OCI-LY1 (cell line): ENCODE data around the gene COL6A2.

ENCODE experiments used
- H2AFZ ChIP-seq: fragments of 200-600 bp; sonication (generic), shearing (Covaris generic); 2 replicates; pipeline ENCODE4 v1.6.0; 2014; ENCODE audit warnings: antibody characterized with exemption, mild to moderate bottlenecking, low read length
- H3F3A ChIP-seq: fragments of 200-600 bp; sonication (generic), shearing (Covaris generic); 2 replicates; pipeline ENCODE4 v1.6.0; 2014; ENCODE audit warnings: mild to moderate bottlenecking, antibody characterized with exemption, low read length, moderate library complexity; ENCODE audit not compliant: insufficient read depth
- H3K27ac ChIP-seq: fragments of 200-600 bp; sonication (generic); 2 replicates; pipeline ENCODE4 v1.5.1; 2014; ENCODE audit warnings: low read length, mixed run types, mild to moderate bottlenecking, low read depth; ENCODE audit not compliant: poor library complexity, severe bottlenecking
- H3K27me3 ChIP-seq: fragments of 200-600 bp; sonication (generic); 2 replicates; pipeline ENCODE4 v1.6.0; 2014; ENCODE audit warnings: antibody characterized with exemption, mild to moderate bottlenecking, low read length, moderate library complexity; ENCODE audit not compliant: insufficient read depth
- H3K36me3 ChIP-seq: fragments of 200-600 bp; sonication (generic); 2 replicates; pipeline ENCODE4 v1.6.1; 2014; ENCODE audit warnings: mild to moderate bottlenecking, antibody characterized with exemption, low read length, moderate library complexity, mixed read lengths; ENCODE audit not compliant: insufficient read depth
- H3K4me1 ChIP-seq: fragments of 200-600 bp; sonication (generic); 2 replicates; pipeline ENCODE4 v1.5.1; 2014; ENCODE audit warnings: mild to moderate bottlenecking, low read length, moderate library complexity; ENCODE audit not compliant: insufficient read depth, severe bottlenecking
- H3K4me2 ChIP-seq: fragments of 200-600 bp; sonication (generic), shearing (Covaris generic); 2 replicates; pipeline ENCODE4 v1.6.1; 2014; ENCODE audit warnings: low read length
- H3K4me3 ChIP-seq: fragments of 200-600 bp; sonication (generic); 2 replicates; pipeline ENCODE4 v1.5.1; 2014; ENCODE audit warnings: low read length, low read depth, mild to moderate bottlenecking, mixed read lengths; ENCODE audit not compliant: poor library complexity, severe bottlenecking
- H3K79me2 ChIP-seq: fragments of 200-600 bp; shearing (Covaris generic); 2 replicates; pipeline ENCODE4 v1.6.1; 2016; ENCODE audit warnings: mixed run types, low read length, mixed read lengths; ENCODE audit not compliant: insufficient read depth
- H3K9ac ChIP-seq: fragments of 200-600 bp; sonication (generic), shearing (Covaris generic); 2 replicates; pipeline ENCODE4 v1.6.1; 2014; ENCODE audit warnings: mild to moderate bottlenecking, low read length, mixed read lengths
- H3K9me2 ChIP-seq: fragments of 200-600 bp; sonication (generic), shearing (Covaris generic); 2 replicates; pipeline ENCODE4 v1.6.1; 2014; ENCODE audit warnings: low read depth, mild to moderate bottlenecking, low read length, mixed read lengths
- H3K9me3 ChIP-seq: fragments of 200-600 bp; shearing (Covaris generic); 2 replicates; pipeline ENCODE4 v1.6.1; 2014; ENCODE audit warnings: low read length, mixed read lengths
- H4K20me1 ChIP-seq: fragments of 200-600 bp; sonication (generic), shearing (Covaris generic); 2 replicates; pipeline ENCODE4 v1.6.0; 2016; ENCODE audit warnings: mild to moderate bottlenecking, low read length; ENCODE audit not compliant: insufficient read depth
- CTCF ChIP-seq: fragments of 200-600 bp; sonication (generic), shearing (Covaris generic); IDR thresholded peaks from 2 replicates; pipeline ENCODE4 v1.5.1; 2017; ENCODE audit warnings: mild to moderate bottlenecking, antibody characterized with exemption, low read length, moderate library complexity, mixed read lengths
- EZH2 ChIP-seq: fragments of 200-600 bp; sonication (generic), shearing (Covaris generic); IDR thresholded peaks from 2 replicates; pipeline ENCODE4 v1.8.0; 2017; ENCODE audit warnings: borderline replicate concordance, mixed run types, mild to moderate bottlenecking, antibody characterized with exemption, low read length, moderate library complexity, mixed read lengths

Gene COL6A2

GRCh38 chr21:46119144-46119636 lies 21.3 kb downstream of the COL6A2 start:
- H3K9ac ChIP-seq = no peak overlapping the region
- TF ChIP-seq CTCF (no peak), EZH2 (no peak)
- H3K9me3 ChIP-seq = 0 out of 2 replicates have a peak, but pooled peaks cover 2% of the 10 kb centered on the region
- H3K27me3 ChIP-seq = peaks cover 5% of the 10 kb centered on the region; the same call in 1 of the 2 replicates
- no peaks in the 10 kb centered on the region for H3K9me2 ChIP-seq
- no peaks in the 10 kb centered on the region for H4K20me1 ChIP-seq
- H3K4me1 ChIP-seq = no peaks in the 10 kb centered on the region
- no peaks in the 10 kb centered on the region for H3F3A ChIP-seq
- no peak overlapping the region for H3K4me3 ChIP-seq
- no peak overlapping the region for H3K27ac ChIP-seq
- no peaks in the 10 kb centered on the region; the same call in 1 of the 2 replicates for H3K36me3 ChIP-seq
- H2AFZ ChIP-seq = no peak overlapping the region
- no peaks in the 10 kb centered on the region for H3K79me2 ChIP-seq
- H3K4me2 ChIP-seq = no peak overlapping the region

- no peak overlapping the region for H3K4me3 ChIP-seq
- no peak overlapping the region for H2AFZ ChIP-seq
- no peaks in the 10 kb centered on the region; the same call in 1 of the 2 replicates for H3K36me3 ChIP-seq
- H3K9ac ChIP-seq = no peak overlapping the region
- H3K9me3 ChIP-seq = 0 out of 2 replicates have a peak, but pooled peaks cover 2% of the 10 kb centered on the region
- no peak for TF ChIP-seq EZH2
- TF ChIP-seq CTCF = no peak
- H4K20me1 ChIP-seq = no peaks in the 10 kb centered on the region
- H3K9me2 ChIP-seq = no peaks in the 10 kb centered on the region
- no peak overlapping the region for H3K4me2 ChIP-seq
- H3K27me3 ChIP-seq = peaks cover 4% of the 10 kb centered on the region; the same call in 1 of the 2 replicates
- no peaks in the 10 kb centered on the region for H3K4me1 ChIP-seq
- no peaks in the 10 kb centered on the region for H3K79me2 ChIP-seq
- H3F3A ChIP-seq = no peaks in the 10 kb centered on the region
- H3K27ac ChIP-seq = no peak overlapping the region
Measured at GRCh38 chr21:46119637-46120271, 21.8 kb downstream of the COL6A2 start.

- H3K79me2 ChIP-seq = no peaks in the 10 kb centered on the region
- no peaks in the 10 kb centered on the region for H4K20me1 ChIP-seq
- no peaks in the 10 kb centered on the region for H3K9me2 ChIP-seq
- H3K36me3 ChIP-seq = no peaks in the 10 kb centered on the region
- no peak overlapping the region for H3K9ac ChIP-seq
- TF ChIP-seq EZH2 (no peak), CTCF (no peak)
- H3K27ac ChIP-seq = no peak overlapping the region
- no peaks in the 10 kb centered on the region for H3K4me1 ChIP-seq
- H3F3A ChIP-seq = no peaks in the 10 kb centered on the region
- no peaks in the 10 kb centered on the region for H3K9me3 ChIP-seq
- no peak overlapping the region for H3K4me2 ChIP-seq
- no peak overlapping the region for H3K4me3 ChIP-seq
- no peak overlapping the region for H2AFZ ChIP-seq
- no peaks in the 10 kb centered on the region for H3K27me3 ChIP-seq
Measured at GRCh38 chr21:46120301-46121285, 22.7 kb downstream of the COL6A2 start.
